Muscle layer of colon (tissue), 2 donors: Measurements from ENCODE around the gene GTPBP6.
"Not testable (repeated sequence)": the region's sequence is repeated elsewhere in the genome, so short reads cannot be mapped to it uniquely, and the experiment has no call there.

Experiments used
- H3K27ac ChIP-seq: one replicate; pipeline ENCODE4 v1.7.0; 2013; ENCODE audit warnings: low read depth, mild to moderate bottlenecking, low read length, moderate library complexity
- H3K27me3 ChIP-seq, 2 donors: one replicate each; pipeline ENCODE4 v1.7.0; 2013; ENCODE audit warnings: low read length in 2 of 2, mild to moderate bottlenecking in 2 of 2; ENCODE audit not compliant: insufficient read depth in 2 of 2, control insufficient read depth in 1 of 2
- H3K36me3 ChIP-seq: one replicate; pipeline ENCODE4 v1.7.0; 2013; ENCODE audit warnings: mild to moderate bottlenecking, low read length; ENCODE audit not compliant: insufficient read depth
- H3K4me1 ChIP-seq: one replicate; pipeline ENCODE4 v1.7.0; 2013; ENCODE audit warnings: mild to moderate bottlenecking, low read length; ENCODE audit not compliant: insufficient read depth
- H3K4me3 ChIP-seq, 2 donors: one replicate each; pipeline ENCODE4 v1.7.0; 2013; ENCODE audit warnings: low read length in 2 of 2, low read depth in 1 of 2, mild to moderate bottlenecking in 1 of 2, moderate library complexity in 1 of 2
- H3K9ac ChIP-seq: one replicate; pipeline ENCODE4 v1.7.0; 2013; ENCODE audit warnings: low read length
- H3K9me3 ChIP-seq: one replicate; pipeline ENCODE4 v1.7.0; 2013; ENCODE audit warnings: mild to moderate bottlenecking, low read length
- donor health status: abdominal sarcoma.
- donor health status: Adenocarcinoma of cecum.

Gene GTPBP6

GRCh38 chrX:310621-311155 is 7.9 kb downstream of the GTPBP6 start:
- no peaks in the 10 kb centered on the region for H3K4me1 ChIP-seq
- H3K27ac ChIP-seq = no peak overlapping the region
- no peak overlapping the region for H3K9ac ChIP-seq
- H3K9me3 ChIP-seq = no peaks in the 10 kb centered on the region
- H3K36me3 ChIP-seq = peaks cover 35% of the 10 kb centered on the region
- no peak overlapping the region for H3K4me3 ChIP-seq
- no peaks in the 10 kb centered on the region for H3K27me3 ChIP-seq

DNA sequence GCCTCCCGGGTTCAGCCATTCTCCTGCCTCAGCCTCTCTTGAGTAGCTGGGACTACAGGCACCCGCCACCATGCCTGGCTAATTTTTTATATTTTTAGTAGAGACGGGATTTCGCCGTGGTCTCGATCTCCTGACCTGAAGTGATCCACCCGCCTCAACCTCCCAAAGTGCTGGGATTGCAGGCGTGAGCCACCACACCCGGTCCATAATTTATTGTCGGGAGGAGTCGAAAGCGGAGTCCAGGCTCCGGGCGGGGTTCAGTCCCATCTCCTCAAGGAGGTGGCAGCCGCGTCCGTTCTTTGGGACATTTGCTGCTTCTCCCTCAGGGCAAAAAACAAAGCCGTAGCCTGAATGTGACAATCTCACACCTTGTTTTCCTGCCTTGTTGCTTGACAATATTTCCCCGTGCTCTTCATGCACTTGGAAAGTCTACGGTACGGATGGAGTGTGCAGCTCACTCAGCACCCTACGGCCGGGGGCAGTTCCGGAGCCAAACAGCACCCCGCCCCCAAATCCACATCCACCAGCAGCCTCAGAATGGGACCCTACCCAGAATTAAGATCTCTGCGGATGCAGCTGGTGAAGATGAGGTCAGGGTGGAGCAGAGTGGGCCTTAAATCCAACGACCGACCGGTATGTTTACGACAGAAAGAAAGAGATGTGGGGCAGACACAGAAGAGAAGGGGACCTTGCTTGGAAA is 9.6 kb downstream of the GTPBP6 start:
- H3K4me1 ChIP-seq = no peaks in the 10 kb centered on the region
- H3K9ac ChIP-seq = no peak overlapping the region
- H3K4me3 ChIP-seq = no peak overlapping the region
- peaks cover 36% of the 10 kb centered on the region for H3K36me3 ChIP-seq
- H3K27me3 ChIP-seq = no peaks in the 10 kb centered on the region
- H3K27ac ChIP-seq = no peak overlapping the region
- no peaks in the 10 kb centered on the region for H3K9me3 ChIP-seq

- no peak overlapping the region for H3K4me3 ChIP-seq
- H3K9ac ChIP-seq = no peak overlapping the region
- H3K9me3 ChIP-seq = no peaks in the 10 kb centered on the region
- no peaks in the 10 kb centered on the region for H3K4me1 ChIP-seq
- no peaks in the 10 kb centered on the region for H3K27me3 ChIP-seq
- H3K27ac ChIP-seq = no peak overlapping the region
- peaks cover 32% of the 10 kb centered on the region for H3K36me3 ChIP-seq
Measured at GRCh38 chrX:307261-308111, 11.1 kb downstream of the GTPBP6 start.

DNA sequence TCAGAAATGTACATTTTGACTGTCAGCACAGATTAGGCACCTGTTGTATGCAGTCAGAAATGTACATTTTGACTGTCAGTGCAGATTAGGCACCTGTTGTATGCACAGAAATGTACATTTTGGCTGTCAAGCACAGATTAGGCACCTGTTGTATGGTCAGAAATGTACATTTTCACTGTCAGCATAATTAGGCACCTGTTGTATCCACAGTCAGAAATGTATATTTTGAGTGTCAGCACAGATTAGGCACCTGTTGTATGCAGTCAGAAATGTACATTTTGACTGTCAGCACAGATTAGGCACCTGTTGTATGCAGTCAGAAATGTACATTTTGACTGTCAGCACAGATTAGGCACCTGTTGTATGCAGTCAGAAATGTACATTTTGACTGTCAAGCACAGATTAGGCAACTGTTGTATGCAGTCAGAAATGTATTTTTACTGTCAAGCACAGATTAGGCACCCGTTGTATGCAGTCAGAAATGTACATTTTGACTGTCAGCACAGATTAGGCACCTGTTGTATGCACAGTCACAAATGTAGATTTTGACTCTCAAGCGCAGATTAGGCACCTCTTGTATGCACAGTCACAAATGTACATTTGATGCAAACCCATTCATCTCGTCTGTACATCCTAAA is 11.9 kb downstream of the GTPBP6 start:
- not testable (repeated sequence) for H3K4me3 ChIP-seq, H3K9ac ChIP-seq, H3K27ac ChIP-seq, H3K27me3 ChIP-seq, H3K4me1 ChIP-seq, H3K9me3 ChIP-seq
- peaks cover 25% of the 10 kb centered on the region for H3K36me3 ChIP-seq

GRCh38 chrX:305781-306613 is 12.6 kb downstream of the GTPBP6 start:
- H3K9ac ChIP-seq, H3K4me3 ChIP-seq, H3K27ac ChIP-seq, H3K27me3 ChIP-seq, H3K9me3 ChIP-seq, H3K4me1 ChIP-seq: not testable (repeated sequence)
- H3K36me3 ChIP-seq = peaks cover 22% of the 10 kb centered on the region

- peaks cover 16% of the 10 kb centered on the region for H3K36me3 ChIP-seq
- no peak overlapping the region for H3K27ac ChIP-seq
Measured at GRCh38 chrX:302975-303374, 15.6 kb downstream of the GTPBP6 start.

DNA sequence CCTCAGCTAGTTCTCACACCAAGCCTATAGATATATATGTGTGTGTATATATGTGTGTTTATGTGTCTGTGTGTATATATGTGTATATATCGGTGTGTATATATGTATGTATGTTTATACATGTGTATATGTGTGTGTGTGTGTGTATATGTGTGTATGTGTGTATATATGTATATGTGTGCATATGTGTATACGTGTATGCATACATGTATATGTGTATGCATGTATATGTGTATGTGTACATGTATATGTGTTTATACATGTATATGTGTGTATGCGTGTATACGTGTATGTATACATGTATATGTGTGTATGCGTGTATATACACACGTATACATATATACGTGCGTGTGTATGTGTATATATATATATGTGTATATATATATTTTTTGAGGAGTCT is 18.3 kb downstream of the GTPBP6 start:
- Histone ChIP-seq H3K36me3 (peaks cover 6% of the 10 kb centered on the region), H3K4me3 (no peak overlapping the region), H3K27ac (no peak overlapping the region), H3K9me3 (no peaks in the 10 kb centered on the region), H3K27me3 (no peaks in the 10 kb centered on the region), H3K9ac (no peak overlapping the region), H3K4me1 (no peaks in the 10 kb centered on the region)

More at GRCh38 chrX:302975-303374, 15.6 kb downstream of the GTPBP6 start:
- H3K27me3 ChIP-seq = no peaks in the 10 kb centered on the region
- no peaks in the 10 kb centered on the region for H3K9me3 ChIP-seq
- H3K4me3 ChIP-seq = no peak overlapping the region
- no peak overlapping the region for H3K9ac ChIP-seq
- no peaks in the 10 kb centered on the region for H3K4me1 ChIP-seq

GRCh38 chrX:298993-299392 is 19.6 kb downstream of the GTPBP6 start:
- H3K9me3 ChIP-seq = no peaks in the 10 kb centered on the region
- H3K36me3 ChIP-seq = peaks cover 6% of the 10 kb centered on the region
- no peak overlapping the region for H3K9ac ChIP-seq

DNA sequence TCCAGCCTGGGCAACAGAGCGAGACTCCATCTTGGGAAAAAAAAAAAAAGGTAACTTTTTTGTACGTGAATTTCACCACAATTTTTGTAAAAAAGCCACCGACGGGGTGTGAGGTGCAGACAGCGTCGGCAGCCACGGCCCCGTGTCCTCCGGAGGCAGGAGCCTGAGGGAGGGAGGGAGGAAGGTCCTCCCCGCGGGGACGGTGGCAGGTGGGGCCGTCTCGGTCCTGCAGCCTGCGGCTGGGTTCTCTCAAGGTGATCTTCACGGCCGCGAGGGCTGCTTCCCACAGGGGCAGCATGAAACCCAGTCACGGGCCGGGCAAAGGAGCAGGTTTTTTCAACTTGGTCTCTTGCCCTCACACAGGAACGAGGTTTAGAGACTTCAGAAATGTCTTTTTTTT is 23.5 kb downstream of the GTPBP6 start:
- Histone ChIP-seq H3K9me3 (no peaks in the 10 kb centered on the region), H3K27ac (no peak overlapping the region), H3K36me3 (peaks cover 22% of the 10 kb centered on the region), H3K4me1 (no peaks in the 10 kb centered on the region), H3K27me3 (no peaks in the 10 kb centered on the region), H3K4me3 (no peak overlapping the region), H3K9ac (no peak overlapping the region)

More at GRCh38 chrX:298993-299392, 19.6 kb downstream of the GTPBP6 start:
- Histone ChIP-seq H3K4me1 (no peaks in the 10 kb centered on the region), H3K27me3 (no peaks in the 10 kb centered on the region), H3K27ac (no peak overlapping the region), H3K4me3 (no peak overlapping the region)

- Histone ChIP-seq H3K9ac (no peak overlapping the region), H3K36me3 (peaks cover 23% of the 10 kb centered on the region), H3K27me3 (no peaks in the 10 kb centered on the region), H3K4me1 (no peaks in the 10 kb centered on the region), H3K4me3 (no peak overlapping the region), H3K27ac (no peak overlapping the region), H3K9me3 (no peaks in the 10 kb centered on the region)
Measured at GRCh38 chrX:292900-293897, 25.4 kb downstream of the GTPBP6 start.
